ENCODE data around the gene XAGE1A. TPM values are rescaled to one million over a fixed set of nuclear protein-coding genes. Genes with fewer than 3 reads are reported as not detected.

The XAGE1A gene
- total RNA-seq = not detected in 2 replicates

GRCh38 chrX:52495545-52496418, at the start of gene XAGE1A:
TSS of gene XAGE1A (plus strand) at chrX:52495808. CDS start at chrX:52497362, 1,554 bp downstream.

GRCh38 chrX:52516987-52517325, 21.3 kb downstream of the XAGE1A start, which contains the start of gene XAGE1B:
TSS of gene XAGE1B (minus strand) at chrX:52517063. CDS start at chrX:52515527, 1,536 bp downstream.

Other genes starting within 250 kb of the XAGE1A start
- not detected in 2 replicates for gene XAGE2, start 126.8 kb upstream of the XAGE1A start, total RNA-seq
- not detected in 2 replicates for gene XAGE1B, start 21.3 kb downstream of the XAGE1A start, total RNA-seq
- gene SSX7, start 159.1 kb downstream of the XAGE1A start, total RNA-seq = not detected in 2 replicates
- not detected in 2 replicates for gene SSX2, start 211.4 kb downstream of the XAGE1A start, total RNA-seq

Measured in epithelial cell of umbilical artery (primary cell).